Body of pancreas (tissue), 4 donors: ENCODE measurements around the gene POR. TPM values are rescaled to one million over a fixed set of nuclear protein-coding genes. Genes with fewer than 3 reads are reported as not detected.

Experiments used
- ATAC-seq: fragments of 150-250 bp; one replicate; pipeline ENCODE4 v1.9.1; 2016
- DNase-seq, 4 donors: peaks; one replicate each; pipeline ENCODE4 v3.0.0-alpha.2; 2019
- H3K27ac ChIP-seq, 4 donors: fragments of 200-600 bp; sonication (generic); 1 replicate in 3 of 4; 2 replicates in 1 of 4; pipeline versions ENCODE4 v1.5.1 to v1.6.1; 2016 to 2019; ENCODE audit warnings: mild to moderate bottlenecking in 1 of 4, mixed read lengths in 1 of 4, moderate library complexity in 1 of 4
- H3K27me3 ChIP-seq, 2 donors: fragments of 200-600 bp; sonication (generic); one replicate each; pipeline ENCODE4 v1.6.0; 2016; ENCODE audit warnings: mild to moderate bottlenecking in 1 of 2
- H3K36me3 ChIP-seq, 2 donors: fragments of 200-600 bp; sonication (generic); replicated peaks in 1 of 2; 2 replicates each; pipeline ENCODE4 v1.5.1; 2016; ENCODE audit warnings: low read depth in 2 of 2; ENCODE audit not compliant: insufficient read depth in 1 of 2
- H3K4me1 ChIP-seq: fragments of 200-600 bp; sonication (generic); one replicate; pipeline ENCODE4 v1.6.0; 2016
- H3K4me3 ChIP-seq, 2 donors: fragments of 200-600 bp; sonication (generic); 1 replicate in 1 of 2; 2 replicates in 1 of 2; pipeline ENCODE4 v1.5.1; 2016 to 2019
- H3K9me3 ChIP-seq, 3 donors: fragments of 200-600 bp; sonication (generic); 1 replicate in 2 of 3; 2 replicates in 1 of 3; pipeline ENCODE4 v1.5.1; 2016
- CTCF ChIP-seq, 7 experiments: fragments of 450-650 bp in 4 of 7; fragments of 200-600 bp in 3 of 7; sonication (generic) in 3 of 7; IDR thresholded peaks; one replicate each; pipeline ENCODE4 v1.5.1; 2016 to 2019; ENCODE audit warnings: antibody characterized with exemption in 7 of 7
- POLR2A ChIP-seq, 3 donors: fragments of 450-650 bp; IDR thresholded peaks; one replicate each; pipeline ENCODE4 v1.6.1; 2016; ENCODE audit warnings: antibody characterized with exemption in 3 of 3, mild to moderate bottlenecking in 2 of 3
- WGBS, 2 donors: methylation state at CpG; one replicate each; pipeline ENCODE4 v1.1.5; 2017; 5-methylcytosine and 5-hydroxymethylcytosine counted together
- intact Hi-C: fragments of 100-400 bp; cut with DNase I; formaldehyde crosslinking; loops from one replicate; pipeline ENCODE4 v1.15.1; 2023
- total RNA-seq, 2 donors: library from RNA; depleted of rRNA; stranded (reverse); fragments of >200 nt; gene quantifications; one replicate each; pipeline ENCODE4 v1.1.0, GENCODE V29; 2016

Gene POR
- total RNA-seq, 2 donors from 2014 or later = 54.2 to 118 TPM

GRCh38 chr7:75967487-75967997 lies 52.6 kb downstream of the POR start:
- WGBS, 2 donors = 48 to 67% methylated on average over 8 to 13 of the region's 13 CpGs
- no peak for TF ChIP-seq CTCF (IDR thresholded peaks at IDR 0.05)
- TF ChIP-seq POLR2A (IDR thresholded peaks at IDR 0.05) = no peak
- peaks cover 12% of the 10 kb centered on the region for H3K4me1 ChIP-seq
- no peak overlapping the region for H3K4me3 ChIP-seq
- no peak for DNase-seq
- H3K36me3 ChIP-seq = no peaks in the 10 kb centered on the region
- intact Hi-C loops = no loop called here
- peak; percentile 22 for ATAC-seq
- H3K27ac ChIP-seq = peak overlapping the region in 2 of 4 donors; percentile 47 to 53
- no peaks in the 10 kb centered on the region for H3K27me3 ChIP-seq
- no peaks in the 10 kb centered on the region for H3K9me3 ChIP-seq

GRCh38 chr7:75968012-75968411 lies 53.1 kb downstream of the POR start:
- Histone ChIP-seq H3K9me3 (no peaks in the 10 kb centered on the region), H3K27me3 (no peaks in the 10 kb centered on the region), H3K4me3 (no peak overlapping the region), H3K27ac (peak overlapping the region in 2 of 4 donors; percentile 25 to 32), H3K36me3 (no peaks in the 10 kb centered on the region), H3K4me1 (peaks cover 7% of the 10 kb centered on the region)
- DNase-seq (no peak), ATAC-seq (no peak)
- intact Hi-C loops = no loop called here
- WGBS, 2 donors = 71% methylated on average over 10 of the region's 10 CpGs; no CpG with 5 or more reads in 1 of the 2 donors
- TF ChIP-seq POLR2A (IDR thresholded peaks at IDR 0.05) (no peak), CTCF (IDR thresholded peaks at IDR 0.05) (no peak)

GRCh38 chr7:75968561-75969001 lies 53.6 kb downstream of the POR start:
- intact Hi-C loops = no loop called here
- no peak for ATAC-seq
- TF ChIP-seq CTCF (IDR thresholded peaks at IDR 0.05) = no peak
- Histone ChIP-seq H3K36me3 (no peaks in the 10 kb centered on the region), H3K4me3 (no peak overlapping the region), H3K27me3 (no peaks in the 10 kb centered on the region), H3K27ac (peak overlapping the region in 2 of 4 donors; percentile 25 to 32), H3K4me1 (peaks cover 1% of the 10 kb centered on the region), H3K9me3 (no peaks in the 10 kb centered on the region)
- WGBS, 2 donors = 86% methylated on average over 12 of the region's 12 CpGs; no CpG with 5 or more reads in 1 of the 2 donors
- no peak for DNase-seq

- 82 to 88% methylated on average over 8 to 13 of the region's 13 CpGs for WGBS, 2 donors
- no peak overlapping the region for H3K4me3 ChIP-seq
- H3K27me3 ChIP-seq = no peaks in the 10 kb centered on the region
- peak overlapping the region in 2 of 4 donors; percentile 25 to 32 for H3K27ac ChIP-seq
- H3K36me3 ChIP-seq = no peaks in the 10 kb centered on the region
- intact Hi-C loops = no loop called here
- H3K9me3 ChIP-seq = no peaks in the 10 kb centered on the region
- H3K4me1 ChIP-seq = no peaks in the 10 kb centered on the region
- DNase-seq = no peak
- TF ChIP-seq POLR2A (IDR thresholded peaks at IDR 0.05) = no peak
- no peak for TF ChIP-seq CTCF (IDR thresholded peaks at IDR 0.05)
- ATAC-seq = no peak
These were observed 54.2 kb downstream of the POR start for GRCh38 chr7:75969182-75969581.
